ENCODE results near the gene RNF180.
"Not testable (repeated sequence)": the region's sequence is repeated elsewhere in the genome, so short reads cannot be mapped to it uniquely, and the experiment has no call there.

RNF180 gene

DNA sequence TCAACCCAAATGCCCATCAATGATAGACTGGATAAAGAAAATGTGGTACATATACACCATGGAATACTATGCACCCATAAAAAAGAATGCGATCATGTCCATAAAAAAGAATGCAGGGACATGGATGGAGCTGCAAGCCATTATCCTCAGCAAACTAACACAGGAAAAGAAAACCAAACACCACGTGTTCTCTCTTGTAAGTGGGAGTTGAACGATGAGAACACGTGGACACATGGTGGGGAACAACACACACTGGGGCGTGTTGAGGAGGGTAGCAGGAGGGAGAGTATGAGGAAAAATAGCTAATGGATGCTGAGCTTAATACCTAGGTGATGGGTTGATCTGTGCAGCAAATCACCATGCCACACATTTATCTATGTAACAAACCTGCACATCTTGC is 233.1 kb downstream of the RNF180 start:
- DNase-seq = not testable (repeated sequence)

GRCh38 chr5:64407103-64407825 is 241.6 kb downstream of the RNF180 start:
- not testable (repeated sequence) for DNase-seq

DNA sequence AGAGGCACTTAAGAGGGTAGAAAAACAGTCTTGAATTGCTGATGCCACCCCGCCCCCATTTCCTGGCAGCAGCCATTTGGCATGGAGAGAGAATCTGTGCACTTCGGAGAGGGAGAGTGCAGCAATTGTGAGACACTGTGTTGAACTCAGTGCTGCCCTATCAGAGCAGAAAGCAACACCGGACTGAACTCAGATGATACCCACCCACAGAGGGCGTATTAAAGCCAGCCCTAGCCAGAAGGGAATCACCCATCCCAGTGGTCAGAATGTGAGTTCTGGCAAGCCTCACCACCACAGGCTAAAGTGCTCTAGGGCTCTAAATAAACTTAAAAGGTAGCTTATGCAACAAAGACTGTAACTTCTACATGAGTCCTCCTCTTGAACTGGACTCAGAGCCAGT is 251.7 kb downstream of the RNF180 start:
- no peak for DNase-seq

GRCh38 chr5:64418013-64418412 is 252.4 kb downstream of the RNF180 start:
- DNase-seq = no peak

Measured in activated CD4-positive, alpha-beta T cell treated with anti-CD3 and anti-CD28 coated beads, Interleukin-2, Interleukin-6, amounts not matched to agents 100 ng/mL and 50 ng/mL, durations not matched to agents 16 hours and 8 hours (primary cell).